ENCODE data around the gene DMD.

The DMD gene

GRCh38 chrX:31185884-31186283, 2025.5 kb downstream of the DMD start:
- no peak for DNase-seq (ENCODE audit: low read depth, low spot score)
- H3K4me3 ChIP-seq (ENCODE audit: low read length), result no peak overlapping the region

- no peak overlapping the region for H3K4me3 ChIP-seq (ENCODE audit: low read length)
- no peak for DNase-seq (ENCODE audit: low read depth, low spot score)
Observed at GRCh38 chrX:31181377-31182000, 2029.9 kb downstream of the DMD start.

GRCh38 chrX:31179203-31179602, 2032.1 kb downstream of the DMD start:
- no peak overlapping the region for H3K4me3 ChIP-seq (ENCODE audit: low read length)
- DNase-seq (ENCODE audit: low read depth, low spot score), result no peak

GRCh38 chrX:31178769-31179125, 2032.6 kb downstream of the DMD start:
- no peak overlapping the region for H3K4me3 ChIP-seq (ENCODE audit: low read length)
- DNase-seq (ENCODE audit: low read depth, low spot score), result no peak

- H3K4me3 ChIP-seq (ENCODE audit: low read length), result no peak overlapping the region
- DNase-seq (ENCODE audit: low read depth, low spot score), result peak; percentile 1
Observed at GRCh38 chrX:31178064-31178768, 2033.1 kb downstream of the DMD start.

GRCh38 chrX:31170792-31171191, 2040.6 kb downstream of the DMD start:
- DNase-seq (ENCODE audit: low read depth, low spot score), result no peak
- H3K4me3 ChIP-seq (ENCODE audit: low read length), result no peak overlapping the region

GRCh38 chrX:31168551-31168950, 2042.8 kb downstream of the DMD start:
- no peak overlapping the region for H3K4me3 ChIP-seq (ENCODE audit: low read length)
- no peak for DNase-seq (ENCODE audit: low read depth, low spot score)

- DNase-seq (ENCODE audit: low read depth, low spot score), result no peak
- H3K4me3 ChIP-seq (ENCODE audit: low read length), result no peak overlapping the region
Observed at GRCh38 chrX:31166832-31167231, 2044.5 kb downstream of the DMD start.

- no peak overlapping the region for H3K4me3 ChIP-seq (ENCODE audit: low read length)
- no peak for DNase-seq (ENCODE audit: low read depth, low spot score)
Observed at GRCh38 chrX:31166416-31166815, 2044.9 kb downstream of the DMD start.

- no peak for DNase-seq (ENCODE audit: low read depth, low spot score)
- no peak overlapping the region for H3K4me3 ChIP-seq (ENCODE audit: low read length)
Observed at GRCh38 chrX:31165241-31166035, 2045.9 kb downstream of the DMD start.

GRCh38 chrX:31154946-31155345, 2056.4 kb downstream of the DMD start:
- DNase-seq (ENCODE audit: low read depth, low spot score), result no peak
- no peak overlapping the region for H3K4me3 ChIP-seq (ENCODE audit: low read length)

- no peak overlapping the region for H3K4me3 ChIP-seq (ENCODE audit: low read length)
- DNase-seq (ENCODE audit: low read depth, low spot score), result no peak
Observed at GRCh38 chrX:31153475-31154047, 2057.8 kb downstream of the DMD start.

GRCh38 chrX:31147175-31147574, 2064.2 kb downstream of the DMD start:
- H3K4me3 ChIP-seq (ENCODE audit: low read length), result no peak overlapping the region
- no peak for DNase-seq (ENCODE audit: low read depth, low spot score)

- no peak for DNase-seq (ENCODE audit: low read depth, low spot score)
- H3K4me3 ChIP-seq (ENCODE audit: low read length), result no peak overlapping the region
Observed at GRCh38 chrX:31139961-31140360, 2071.4 kb downstream of the DMD start.

- DNase-seq (ENCODE audit: low read depth, low spot score), result no peak
- no peak overlapping the region for H3K4me3 ChIP-seq (ENCODE audit: low read length)
Observed at GRCh38 chrX:31138124-31138523, 2073.2 kb downstream of the DMD start.

- H3K4me3 ChIP-seq (ENCODE audit: low read length), result peak overlapping the region; percentile 23
- peak; percentile 78 for DNase-seq (ENCODE audit: low read depth, low spot score)
Observed at GRCh38 chrX:31136144-31136611, 2075.2 kb downstream of the DMD start.

GRCh38 chrX:31132821-31133241, 2078.5 kb downstream of the DMD start:
- no peak overlapping the region for H3K4me3 ChIP-seq (ENCODE audit: low read length)
- peak; percentile 84 for DNase-seq (ENCODE audit: low read depth, low spot score)

GRCh38 chrX:31130457-31131220, 2080.7 kb downstream of the DMD start:
- DNase-seq (ENCODE audit: low read depth, low spot score), result peak; percentile 29
- no peak overlapping the region for H3K4me3 ChIP-seq (ENCODE audit: low read length)

- H3K4me3 ChIP-seq (ENCODE audit: low read length), result no peak overlapping the region
- no peak for DNase-seq (ENCODE audit: low read depth, low spot score)
Observed at GRCh38 chrX:31128855-31129254, 2082.5 kb downstream of the DMD start.

Data from Jurkat, Clone E6-1 (cell line).